ENCODE results near the gene PHOX2B.
"Not testable (repeated sequence)": the region's sequence is repeated elsewhere in the genome, so short reads cannot be mapped to it uniquely, and the experiment has no call there.

Gene PHOX2B

GRCh38 chr4:41714364-41715000, 34.0 kb downstream of the PHOX2B start:
- in situ Hi-C loops (cut with MboI; ENCODE audit: low sequenced_read_pairs), result no loop called here

DNA sequence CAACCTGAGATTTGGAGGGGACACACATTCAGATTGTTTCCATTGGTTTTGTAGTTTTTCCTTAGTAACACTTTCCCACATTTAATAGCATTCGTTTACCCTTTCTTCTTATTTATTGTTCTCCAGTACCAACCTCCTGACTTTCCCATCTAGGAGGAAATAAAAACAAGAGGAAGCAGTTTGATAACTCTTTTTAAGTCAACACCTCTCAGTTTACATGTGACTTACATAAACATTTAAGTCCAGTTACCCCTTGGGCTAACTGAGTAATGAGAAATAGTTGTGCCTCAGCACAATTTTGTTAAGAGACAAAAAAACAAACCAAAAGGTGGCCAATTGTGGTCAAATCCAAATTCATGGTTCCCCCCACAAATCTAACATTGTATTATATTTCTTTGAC, 34.8 kb downstream of the PHOX2B start:
- in situ Hi-C loops (cut with MboI; ENCODE audit: low sequenced_read_pairs), result no loop called here

DNA sequence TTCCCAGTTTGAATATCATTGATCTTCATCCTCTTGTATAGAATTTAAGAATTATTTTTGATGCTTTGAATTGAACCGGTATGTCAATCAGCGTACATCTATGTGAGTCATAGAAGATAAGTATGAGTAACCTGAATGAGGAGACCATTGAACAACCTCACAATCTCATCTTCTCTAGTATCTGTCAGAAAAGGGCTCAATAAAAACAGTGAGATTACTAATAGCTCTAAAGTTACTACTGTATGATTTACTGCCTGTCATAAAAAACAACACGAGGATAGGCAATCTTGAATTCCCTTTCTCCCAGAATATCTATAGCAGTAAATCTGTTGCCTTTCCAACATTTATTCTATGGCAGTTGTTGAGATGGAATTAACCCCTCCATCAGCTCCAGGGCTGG, 36.1 kb downstream of the PHOX2B start:
- in situ Hi-C loops (cut with MboI; ENCODE audit: low sequenced_read_pairs), result no loop called here

DNA sequence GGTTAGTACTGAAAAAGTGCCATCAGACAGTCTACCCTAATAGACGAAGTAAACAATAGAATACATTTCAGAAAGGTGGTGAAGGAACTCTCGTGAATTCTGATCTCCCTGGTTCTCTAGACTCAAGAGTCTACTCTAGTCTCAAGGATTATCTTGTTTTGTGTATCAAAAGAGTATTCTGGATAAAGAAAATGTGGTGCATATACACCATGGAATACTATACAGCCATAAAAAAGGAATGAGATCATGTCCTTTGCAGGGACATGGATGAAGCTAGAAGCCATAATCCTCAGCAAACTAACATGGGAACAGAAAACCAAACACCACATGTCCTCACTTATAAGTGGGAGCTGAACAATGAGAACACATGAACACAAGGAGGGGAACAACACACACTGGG, 36.9 kb downstream of the PHOX2B start:
- in situ Hi-C loops (cut with MboI; ENCODE audit: low sequenced_read_pairs), result not testable (repeated sequence)

- in situ Hi-C loops (cut with MboI; ENCODE audit: low sequenced_read_pairs), result no loop called here
These were observed 38.6 kb downstream of the PHOX2B start for GRCh38 chr4:41709844-41710481.

- in situ Hi-C loops (cut with MboI; ENCODE audit: low sequenced_read_pairs), result no loop called here
These were observed 44.7 kb downstream of the PHOX2B start for GRCh38 chr4:41703785-41704184.

- in situ Hi-C loops (cut with MboI; ENCODE audit: low sequenced_read_pairs), result no loop called here
These were observed 45.8 kb downstream of the PHOX2B start for GRCh38 chr4:41702770-41703169.

DNA sequence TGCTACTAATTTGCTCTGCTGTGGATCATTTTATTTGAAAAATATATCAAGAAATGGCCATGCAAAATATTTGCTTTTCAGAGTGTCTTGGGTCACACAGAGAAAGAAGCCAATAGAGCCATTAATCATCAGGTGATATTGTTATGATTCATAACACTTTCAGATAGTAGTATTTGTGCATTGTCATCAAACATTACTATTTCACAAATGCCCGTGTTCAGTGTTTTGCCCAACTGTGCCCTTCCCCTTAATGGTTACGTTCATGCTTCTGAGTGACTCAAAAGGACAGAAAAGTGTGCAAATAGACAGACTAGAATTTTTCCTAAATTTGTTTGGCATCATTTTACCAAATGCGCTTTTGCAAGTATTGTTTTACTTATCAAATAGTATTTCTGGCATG, 46.5 kb downstream of the PHOX2B start:
- in situ Hi-C loops (cut with MboI; ENCODE audit: low sequenced_read_pairs), result no loop called here

- in situ Hi-C loops (cut with MboI; ENCODE audit: low sequenced_read_pairs), result no loop called here
These were observed 51.8 kb downstream of the PHOX2B start for GRCh38 chr4:41696763-41697162.

- in situ Hi-C loops (cut with MboI; ENCODE audit: low sequenced_read_pairs), result no loop called here
These were observed 52.4 kb downstream of the PHOX2B start for GRCh38 chr4:41696131-41696530.

Measured in hTERT RPE-1 (cell line).